ENCODE measurements around the gene MAP3K7CL.

The MAP3K7CL gene

GRCh38 chr21:29092102-29092959, 38.1 kb upstream of the MAP3K7CL start:
- no peak for TF ChIP-seq CTCF (IDR thresholded peaks at IDR 0.05; ENCODE audit: borderline replicate concordance, insufficient read depth, low read depth, low read length)
- H3K4me3 ChIP-seq (ENCODE audit: low read depth, low read length), result no peak overlapping the region

- TF ChIP-seq CTCF (IDR thresholded peaks at IDR 0.05; ENCODE audit: borderline replicate concordance, insufficient read depth, low read depth, low read length), result no peak
- no peak overlapping the region for H3K4me3 ChIP-seq (ENCODE audit: low read depth, low read length)
Measured at GRCh38 chr21:29096218-29097015, 34.0 kb upstream of the MAP3K7CL start.

GRCh38 chr21:29098156-29098555, 32.3 kb upstream of the MAP3K7CL start:
- no peak overlapping the region for H3K4me3 ChIP-seq (ENCODE audit: low read depth, low read length)
- TF ChIP-seq CTCF (IDR thresholded peaks at IDR 0.05; ENCODE audit: borderline replicate concordance, insufficient read depth, low read depth, low read length), result no peak

GRCh38 chr21:29102791-29103257, 27.6 kb upstream of the MAP3K7CL start:
- no peak for TF ChIP-seq CTCF (IDR thresholded peaks at IDR 0.05; ENCODE audit: borderline replicate concordance, insufficient read depth, low read depth, low read length)
- no peak overlapping the region for H3K4me3 ChIP-seq (ENCODE audit: low read depth, low read length)

- TF ChIP-seq CTCF (IDR thresholded peaks at IDR 0.05; ENCODE audit: borderline replicate concordance, insufficient read depth, low read depth, low read length), result no peak
- no peak overlapping the region for H3K4me3 ChIP-seq (ENCODE audit: low read depth, low read length)
Measured at GRCh38 chr21:29104239-29104708, 26.2 kb upstream of the MAP3K7CL start.

GRCh38 chr21:29105218-29105617, 25.2 kb upstream of the MAP3K7CL start:
- no peak for TF ChIP-seq CTCF (IDR thresholded peaks at IDR 0.05; ENCODE audit: borderline replicate concordance, insufficient read depth, low read depth, low read length)
- no peak overlapping the region for H3K4me3 ChIP-seq (ENCODE audit: low read depth, low read length)
